GM19455 (cell line): Measurements from ENCODE around the gene SLC6A9.

Experiments used
- ATAC-seq: cut with Tn5 transposase; IDR thresholded peaks from one replicate; pipeline ENCODE4 v1.9.1; 2021; ENCODE audit not compliant: unreplicated experiment

SLC6A9 gene

DNA sequence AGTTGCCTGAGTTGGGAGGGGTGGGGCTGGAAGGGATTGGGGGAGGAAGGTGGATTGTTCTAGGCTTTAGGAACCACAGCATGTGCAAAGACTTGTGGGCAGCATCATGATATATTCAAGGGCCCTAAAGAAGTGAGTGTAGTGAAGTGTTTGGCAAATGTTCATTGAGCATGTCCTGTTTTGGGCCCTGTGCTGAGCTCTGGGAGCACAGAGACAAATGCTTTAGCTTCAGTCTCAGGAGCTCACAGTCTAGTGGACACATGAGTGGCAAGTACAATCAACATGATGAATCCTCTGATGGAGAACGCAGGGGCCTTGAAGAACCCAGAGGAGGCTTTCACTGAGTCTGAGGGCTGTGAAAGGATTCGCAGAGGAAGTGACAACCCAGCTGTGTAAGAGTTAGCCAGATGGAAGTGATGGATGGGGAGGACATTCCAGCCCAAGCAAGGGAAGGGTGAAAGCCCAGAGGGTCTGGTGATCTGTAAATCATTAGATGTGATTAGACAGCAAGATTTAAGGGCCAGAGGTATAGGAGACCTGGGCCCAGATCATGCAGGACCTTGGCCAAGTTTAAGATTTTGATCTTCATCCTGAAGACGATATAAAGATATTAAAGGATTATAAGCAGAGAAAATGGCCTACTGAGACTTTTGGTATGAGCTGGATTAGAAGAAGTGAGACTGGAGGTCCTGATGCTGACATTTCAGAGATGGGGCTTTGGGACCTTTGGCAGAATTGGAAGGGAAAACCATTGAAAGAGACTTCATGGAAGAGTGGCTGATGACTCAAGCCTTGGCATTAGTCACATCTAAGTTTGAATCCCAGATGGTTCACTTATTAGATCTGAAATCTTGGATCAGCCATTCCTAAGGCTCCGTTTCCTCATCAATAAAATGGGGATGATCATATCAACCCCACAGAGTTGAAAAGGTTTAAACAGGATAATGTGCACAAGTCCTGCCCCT lies 80.0 kb downstream of the SLC6A9 start:
- no peak for ATAC-seq

DNA sequence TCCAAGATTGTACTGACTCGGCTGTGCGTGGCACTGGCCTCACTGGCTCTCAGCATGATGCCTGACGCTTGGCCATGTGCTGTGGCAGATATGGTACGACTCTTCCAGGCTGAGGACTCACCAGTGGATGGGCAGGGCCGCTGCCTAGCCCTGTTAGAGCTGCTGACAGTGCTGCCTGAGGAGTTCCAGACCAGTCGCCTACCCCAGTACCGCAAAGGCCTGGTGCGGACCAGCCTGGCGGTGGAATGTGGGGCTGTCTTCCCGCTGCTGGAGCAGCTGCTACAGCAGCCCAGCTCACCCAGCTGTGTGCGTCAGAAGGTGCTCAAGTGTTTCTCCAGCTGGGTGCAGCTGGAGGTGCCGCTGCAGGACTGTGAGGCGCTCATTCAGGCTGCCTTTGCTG lies 81.6 kb downstream of the SLC6A9 start:
- no peak for ATAC-seq

DNA sequence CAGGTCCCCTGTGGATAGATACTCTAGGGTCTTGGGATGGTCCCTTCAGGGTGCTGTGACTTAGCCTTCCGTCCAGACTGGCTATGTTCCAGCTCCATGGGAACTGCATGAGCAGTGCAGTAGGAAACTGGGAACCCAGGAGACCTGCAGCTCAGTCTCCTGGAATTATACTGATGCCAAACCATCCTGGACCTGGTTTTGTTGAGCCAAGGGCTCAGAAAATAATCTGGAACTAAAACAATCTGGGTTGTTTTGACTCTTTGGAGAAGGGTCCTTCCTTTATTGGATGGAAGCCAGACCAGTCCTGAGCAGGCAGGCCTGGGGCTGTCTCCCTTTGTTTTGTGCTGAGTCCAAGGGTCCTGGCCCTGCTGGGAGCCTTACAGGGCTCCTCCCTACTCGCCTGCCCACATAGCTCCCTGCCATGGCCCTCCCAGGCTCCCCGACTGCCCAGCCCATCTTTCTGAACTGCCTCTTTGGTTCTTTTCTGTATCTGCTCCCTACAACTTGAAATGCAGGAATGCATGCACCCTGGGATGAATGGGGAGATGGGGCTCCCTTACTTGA lies 83.3 kb downstream of the SLC6A9 start:
- ATAC-seq, result no peak

DNA sequence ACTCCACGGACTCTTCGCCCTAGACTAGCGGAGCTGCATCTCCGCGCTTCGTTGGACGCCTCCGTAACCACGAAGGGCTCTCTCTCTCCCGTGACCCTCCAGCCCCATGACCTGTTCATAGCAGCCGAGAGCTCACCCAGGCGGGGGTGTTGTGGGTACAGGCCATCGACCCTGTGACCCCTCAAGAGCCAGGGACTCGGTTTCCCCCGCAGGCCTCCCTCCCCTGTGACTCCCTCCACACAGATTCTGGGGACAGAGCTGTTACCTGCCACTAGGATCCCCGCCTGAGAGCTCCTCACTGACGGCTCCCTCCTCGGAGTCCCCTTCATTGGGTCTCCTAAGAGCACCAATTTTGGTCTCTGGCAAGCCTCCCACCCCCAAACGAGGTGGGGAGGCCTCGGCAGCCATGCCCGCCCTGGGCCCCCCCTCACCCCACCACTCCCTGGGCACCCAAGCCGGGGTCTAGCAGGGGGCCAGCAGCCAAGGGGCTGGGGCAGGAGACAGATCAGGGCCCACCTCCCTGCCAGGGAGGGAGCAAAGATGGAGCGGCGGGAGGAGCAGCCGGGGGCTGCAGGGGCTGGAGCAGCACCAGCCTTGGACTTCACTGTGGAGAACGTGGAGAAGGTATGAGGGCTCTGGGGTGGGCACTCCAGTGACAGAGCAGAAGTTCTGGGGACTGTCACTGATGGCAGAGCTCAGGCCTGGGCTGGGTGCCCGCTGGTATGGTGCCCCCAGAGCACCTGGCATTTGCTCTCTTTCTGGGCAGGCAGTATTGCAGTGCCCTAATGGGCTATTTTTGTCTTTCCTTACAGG lies 84.0 kb downstream of the SLC6A9 start:
- ATAC-seq, result peak; percentile 21
